GM12864 (cell line): ENCODE results near the gene CSTPP1.

ENCODE experiments used
- DNase-seq: peaks from one replicate; pipeline ENCODE4 v3.0.0-alpha.2; 2011; ENCODE audit warnings: low read depth
- H3K4me3 ChIP-seq: 2 replicates; pipeline ENCODE4 v1.5.1; 2011; ENCODE audit warnings: mild to moderate bottlenecking, low read depth, low read length, control low read depth
- TF ChIP-seq, protein P1 (sequence below): IDR thresholded peaks from 2 replicates; pipeline ENCODE4 v1.5.1; 2011; ENCODE audit warnings: low read depth, mild to moderate bottlenecking, moderate library complexity, low read length, control low read depth, inconsistent platforms; ENCODE audit errors: missing control alignments

CSTPP1 gene

GRCh38 chr11:47181271-47181670 lies 244.7 kb downstream of the CSTPP1 start:
- no peak overlapping the region for H3K4me3 ChIP-seq
- TF ChIP-seq, protein P1, sequence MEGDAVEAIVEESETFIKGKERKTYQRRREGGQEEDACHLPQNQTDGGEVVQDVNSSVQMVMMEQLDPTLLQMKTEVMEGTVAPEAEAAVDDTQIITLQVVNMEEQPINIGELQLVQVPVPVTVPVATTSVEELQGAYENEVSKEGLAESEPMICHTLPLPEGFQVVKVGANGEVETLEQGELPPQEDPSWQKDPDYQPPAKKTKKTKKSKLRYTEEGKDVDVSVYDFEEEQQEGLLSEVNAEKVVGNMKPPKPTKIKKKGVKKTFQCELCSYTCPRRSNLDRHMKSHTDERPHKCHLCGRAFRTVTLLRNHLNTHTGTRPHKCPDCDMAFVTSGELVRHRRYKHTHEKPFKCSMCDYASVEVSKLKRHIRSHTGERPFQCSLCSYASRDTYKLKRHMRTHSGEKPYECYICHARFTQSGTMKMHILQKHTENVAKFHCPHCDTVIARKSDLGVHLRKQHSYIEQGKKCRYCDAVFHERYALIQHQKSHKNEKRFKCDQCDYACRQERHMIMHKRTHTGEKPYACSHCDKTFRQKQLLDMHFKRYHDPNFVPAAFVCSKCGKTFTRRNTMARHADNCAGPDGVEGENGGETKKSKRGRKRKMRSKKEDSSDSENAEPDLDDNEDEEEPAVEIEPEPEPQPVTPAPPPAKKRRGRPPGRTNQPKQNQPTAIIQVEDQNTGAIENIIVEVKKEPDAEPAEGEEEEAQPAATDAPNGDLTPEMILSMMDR: no peak
- DNase-seq: no peak

GRCh38 chr11:47182380-47182779 lies 245.8 kb downstream of the CSTPP1 start:
- H3K4me3 ChIP-seq: no peak overlapping the region
- DNase-seq: no peak
- TF ChIP-seq, protein P1: no peak

DNA sequence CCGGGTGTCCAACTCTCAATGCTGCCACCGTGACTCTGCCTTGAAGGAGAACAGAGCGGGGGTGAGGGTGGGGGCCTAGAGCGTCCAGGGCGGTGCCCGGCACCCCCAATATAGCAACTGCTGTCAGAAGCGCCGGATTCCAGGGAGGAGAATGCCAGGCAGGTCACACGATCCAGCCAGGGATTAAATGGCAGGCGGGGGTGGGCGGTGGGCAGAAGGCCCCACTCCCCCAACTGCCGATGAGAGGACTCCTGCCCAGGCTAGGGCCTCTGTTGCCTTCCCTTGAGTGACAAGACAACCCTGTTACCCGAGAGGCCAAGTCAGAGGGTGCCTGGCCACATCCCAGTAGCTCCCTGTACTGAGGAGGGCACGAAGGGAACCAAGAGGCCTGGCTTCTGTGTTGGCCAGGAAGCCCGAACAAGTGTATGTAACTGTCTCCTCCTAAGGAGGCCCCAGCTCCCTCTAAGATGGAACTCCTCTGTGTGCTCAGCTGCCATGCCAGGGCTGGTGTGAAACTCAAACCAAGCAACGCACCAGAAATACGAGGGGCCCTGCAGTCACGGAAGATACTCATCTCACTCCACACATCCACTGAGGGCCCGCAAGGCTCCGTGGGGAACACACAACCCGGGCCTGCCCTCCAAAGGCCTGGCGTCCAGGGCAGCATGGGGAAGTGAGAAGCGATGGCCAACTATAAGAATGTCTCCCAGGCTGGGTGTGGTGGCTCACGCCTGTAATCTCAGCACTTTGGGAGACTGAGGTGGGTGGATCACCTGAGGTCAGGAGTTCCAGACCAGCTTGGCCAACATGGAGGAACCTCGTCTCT lies 246.7 kb downstream of the CSTPP1 start:
- H3K4me3 ChIP-seq: no peak overlapping the region
- TF ChIP-seq, protein P1: no peak
- DNase-seq: no peak

DNA sequence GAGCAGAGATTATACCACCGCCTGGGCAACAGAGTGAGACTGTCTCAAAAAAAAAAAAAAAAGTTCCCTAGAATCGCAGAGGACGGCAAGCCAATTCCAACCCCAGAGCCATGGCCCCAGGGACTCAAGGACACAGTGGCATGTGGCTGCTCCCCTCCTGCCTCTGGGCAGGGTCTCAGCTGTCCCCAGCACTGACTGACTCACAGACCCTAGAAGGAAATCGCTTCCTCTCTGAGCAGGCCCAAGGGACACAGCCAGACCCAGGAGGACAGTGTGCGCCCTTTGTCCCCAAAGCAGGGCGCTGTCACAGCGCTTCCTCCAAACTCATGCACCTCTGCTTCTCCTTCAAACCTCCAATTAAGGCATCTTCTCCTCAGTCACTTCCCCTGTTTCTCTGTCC lies 247.4 kb downstream of the CSTPP1 start:
- H3K4me3 ChIP-seq: no peak overlapping the region
- no peak for DNase-seq
- TF ChIP-seq, protein P1: no peak

DNA sequence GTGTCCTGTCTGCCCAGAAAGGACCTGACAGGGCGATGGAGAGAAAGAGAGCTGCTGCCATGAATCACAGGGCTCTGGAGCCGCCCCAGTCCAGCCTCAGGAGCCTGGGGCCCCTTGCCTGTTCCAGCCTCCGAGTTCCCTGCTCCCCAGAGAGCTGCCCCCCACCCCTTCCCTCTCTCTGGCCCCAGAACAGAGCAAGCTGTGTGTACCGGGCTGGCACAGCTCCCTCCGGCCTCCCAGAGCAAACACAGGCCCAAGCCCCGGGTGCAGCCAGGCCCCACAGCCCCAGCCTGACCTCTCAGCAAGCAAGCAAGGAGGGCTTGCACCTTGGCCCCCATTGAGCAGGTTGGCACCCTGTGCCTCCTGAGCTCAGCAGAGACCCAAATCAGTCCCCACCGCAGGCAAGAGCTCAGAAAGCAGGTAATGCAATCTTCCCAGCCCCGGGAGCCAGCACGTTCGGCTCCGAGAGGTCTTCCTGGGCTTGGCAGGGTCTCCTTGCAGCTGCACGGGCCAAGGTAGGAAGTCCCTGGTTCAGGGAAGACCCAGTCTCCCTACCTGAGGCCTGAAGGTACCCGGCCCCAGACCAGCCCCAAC lies 248.2 kb downstream of the CSTPP1 start:
- DNase-seq: no peak
- TF ChIP-seq, protein P1: no peak
- H3K4me3 ChIP-seq: no peak overlapping the region

GRCh38 chr11:47185305-47186075 lies 248.9 kb downstream of the CSTPP1 start:
- H3K4me3 ChIP-seq: peak overlapping the region; percentile 51
- TF ChIP-seq, protein P1: no peak
- no peak for DNase-seq
